HEK293 (cell line): ENCODE measurements around the gene PLEKHD1.

ENCODE experiments used
- CTCF ChIA-PET: fragments of 350-600 bp; formaldehyde crosslinking; extraction: SDS; loops from one replicate; lab custom pipeline; 2021; ENCODE audit warnings: antibody characterized with exemption; lab: Yijun Ruan, JAX
- POLR2A ChIA-PET: fragments of 300-600 bp; formaldehyde crosslinking; extraction: SDS; loops from one replicate; lab custom pipeline; 2020; ENCODE audit warnings: antibody characterized with exemption, inconsistent platforms; lab: Yijun Ruan, JAX
- H3K27ac ChIP-seq: fragments of 200-500 bp; sonication (Bioruptor generic); 2 replicates; pipeline ENCODE4 v1.5.1; 2014; ENCODE audit warnings: low read depth, low read length, control low read depth, inconsistent platforms; ENCODE audit errors: extremely low read depth
- H3K36me3 ChIP-seq, 2 experiments: fragments of 200-500 bp in 1 of 2; sonication (Bioruptor generic) in 1 of 2; 1 replicate in 1 of 2; 2 replicates in 1 of 2; pipeline ENCODE4 v1.5.1; 2014 to 2017; ENCODE audit warnings: inconsistent platforms in 2 of 2, low read length in 2 of 2; ENCODE audit not compliant: control insufficient read depth in 2 of 2, insufficient read depth in 1 of 2
- H3K4me1 ChIP-seq: fragments of 200-500 bp; sonication (Bioruptor generic); 2 replicates; pipeline ENCODE4 v1.5.1; 2014; ENCODE audit warnings: mild to moderate bottlenecking, low read length, inconsistent platforms; ENCODE audit not compliant: control insufficient read depth, insufficient read depth
- H3K4me3 ChIP-seq: 2 replicates; pipeline ENCODE4 v1.5.1; 2011; ENCODE audit warnings: low read depth, mild to moderate bottlenecking, control low read depth, low read length, moderate library complexity
- H3K9me3 ChIP-seq: fragments of 200-500 bp; sonication (Bioruptor generic); 2 replicates; pipeline ENCODE4 v1.5.1; 2014; ENCODE audit warnings: low read depth, low read length, inconsistent platforms; ENCODE audit not compliant: control insufficient read depth, insufficient read depth
- AEBP2 ChIP-seq: fragments of 450-650 bp; formaldehyde crosslinking; IDR thresholded peaks from 2 replicates; pipeline ENCODE4 v1.5.1; 2016; ENCODE audit warnings: missing biosample characterization, missing genetic modification characterization, borderline replicate concordance
- FEZF1 ChIP-seq: fragments of 450-650 bp; formaldehyde crosslinking; IDR thresholded peaks from 2 replicates; pipeline ENCODE4 v1.5.1; 2016; ENCODE audit warnings: missing biosample characterization, missing genetic modification characterization
- GLI4 ChIP-seq: fragments of 450-650 bp; formaldehyde crosslinking; IDR thresholded peaks from 2 replicates; pipeline ENCODE4 v1.5.1; 2016; ENCODE audit warnings: missing biosample characterization, missing genetic modification characterization
- HOXA7 ChIP-seq: sonication (generic); formaldehyde crosslinking; IDR thresholded peaks from 2 replicates; pipeline ENCODE4 v1.8.1; 2022; ENCODE audit warnings: missing genetic modification reagents, borderline replicate concordance
- KLF7 ChIP-seq: fragments of 450-650 bp; formaldehyde crosslinking; IDR thresholded peaks from 2 replicates; pipeline ENCODE4 v1.5.1; 2016; ENCODE audit warnings: missing biosample characterization, missing genetic modification characterization, borderline replicate concordance
- OVOL3 ChIP-seq: fragments of 450-650 bp; formaldehyde crosslinking; IDR thresholded peaks from 2 replicates; pipeline ENCODE4 v1.5.1; 2016; ENCODE audit warnings: missing biosample characterization, missing genetic modification characterization
- WT1 ChIP-seq: fragments of 450-650 bp; formaldehyde crosslinking; IDR thresholded peaks from 2 replicates; pipeline ENCODE4 v1.5.1; 2016; ENCODE audit warnings: missing biosample characterization, missing genetic modification characterization
- ZBTB26 ChIP-seq: fragments of 450-650 bp; formaldehyde crosslinking; optimal IDR thresholded peaks from 2 replicates; pipeline ENCODE3; 2016; ENCODE audit warnings: missing biosample characterization, mild to moderate bottlenecking, missing genetic modification characterization
- ZFHX2 ChIP-seq: fragments of 450-650 bp; formaldehyde crosslinking; conservative IDR thresholded peaks from 2 replicates; pipeline ENCODE4 v1.5.1; 2016; ENCODE audit warnings: missing biosample characterization, missing genetic modification characterization
- ZFP3 ChIP-seq: fragments of 450-650 bp; formaldehyde crosslinking; IDR thresholded peaks from 2 replicates; pipeline ENCODE4 v1.5.1; 2016; ENCODE audit warnings: low read depth, missing biosample characterization, missing genetic modification characterization
- ZNF112 ChIP-seq: fragments of 450-650 bp; formaldehyde crosslinking; IDR thresholded peaks from 2 replicates; pipeline ENCODE4 v1.5.0; 2017; ENCODE audit warnings: missing biosample characterization, missing genetic modification characterization
- ZNF18 ChIP-seq: fragments of 450-650 bp; formaldehyde crosslinking; IDR thresholded peaks from 2 replicates; pipeline ENCODE4 v1.5.1; 2016; ENCODE audit warnings: missing biosample characterization, missing genetic modification characterization
- ZNF292 ChIP-seq: fragments of 450-650 bp; formaldehyde crosslinking; IDR thresholded peaks from 2 replicates; pipeline ENCODE4 v1.5.1; 2016; ENCODE audit warnings: low read depth, missing biosample characterization, missing genetic modification characterization, borderline replicate concordance
- ZNF302 ChIP-seq: fragments of 450-650 bp; formaldehyde crosslinking; IDR thresholded peaks from 2 replicates; pipeline ENCODE4 v1.5.1; 2016; ENCODE audit warnings: missing biosample characterization, missing genetic modification characterization, low read depth
- ZNF423 ChIP-seq: fragments of 450-650 bp; formaldehyde crosslinking; IDR thresholded peaks from 2 replicates; pipeline ENCODE4 v1.5.1; 2016; ENCODE audit warnings: missing biosample characterization, missing genetic modification characterization
- ZNF561 ChIP-seq: fragments of 450-650 bp; IDR thresholded peaks from 2 replicates; pipeline ENCODE4 v1.5.1; 2018; ENCODE audit warnings: missing biosample characterization, missing genetic modification characterization, borderline replicate concordance
- ZNF629 ChIP-seq: fragments of 450-650 bp; formaldehyde crosslinking; IDR thresholded peaks from 2 replicates; pipeline ENCODE4 v1.5.1; 2017; ENCODE audit warnings: missing biosample characterization, missing genetic modification characterization
- ZNF677 ChIP-seq: fragments of 450-650 bp; IDR thresholded peaks from 2 replicates; pipeline ENCODE4 v1.5.0; 2018; ENCODE audit warnings: missing biosample characterization, mild to moderate bottlenecking, missing genetic modification characterization, moderate library complexity
- ZNF747 ChIP-seq: fragments of 450-650 bp; formaldehyde crosslinking; IDR thresholded peaks from 2 replicates; pipeline ENCODE4 v1.5.1; 2016; ENCODE audit warnings: missing biosample characterization, missing genetic modification characterization
- TF ChIP-seq, protein P1 (sequence below): fragments of 450-650 bp; formaldehyde crosslinking; IDR thresholded peaks from 2 replicates; pipeline ENCODE4 v1.5.1; 2017; ENCODE audit warnings: missing biosample characterization, missing genetic modification characterization
- TF ChIP-seq, protein P2 (sequence below): fragments of 450-650 bp; formaldehyde crosslinking; IDR thresholded peaks from 2 replicates; pipeline ENCODE4 v1.5.1; 2016; ENCODE audit warnings: missing biosample characterization, missing genetic modification characterization

The PLEKHD1 gene

DNA sequence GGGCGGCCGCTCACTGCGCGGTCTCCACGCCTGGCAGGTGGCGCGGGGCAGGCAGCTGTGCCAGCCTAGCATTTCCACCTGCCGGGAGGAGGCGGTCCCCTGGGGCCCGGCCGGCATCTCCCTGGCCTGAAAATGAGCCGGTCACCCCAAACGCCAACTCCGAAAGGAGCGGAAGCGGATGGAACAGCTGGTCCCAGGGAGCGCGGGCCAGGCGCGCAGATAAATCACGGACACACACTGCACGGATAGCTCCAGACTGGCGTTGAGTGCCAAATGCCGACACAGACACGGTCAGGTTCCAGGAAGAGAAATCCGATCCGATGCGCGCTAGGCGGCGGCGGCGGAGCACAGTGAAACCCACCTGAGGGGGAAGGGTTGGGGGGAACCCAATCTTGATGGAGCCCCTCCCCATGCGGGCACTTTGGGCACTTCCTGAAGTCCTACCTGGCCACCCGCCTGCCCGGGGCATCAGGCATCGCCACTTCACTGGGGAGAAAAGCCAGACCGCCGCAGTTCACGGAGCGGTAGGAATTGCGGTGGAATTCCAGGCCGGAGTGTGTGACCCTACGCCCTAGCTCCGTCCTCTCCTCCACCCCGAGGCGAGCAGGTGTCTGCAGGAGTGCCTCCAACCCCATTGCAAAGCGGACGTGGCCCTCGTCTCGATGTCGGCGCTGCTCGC is 624 bp upstream of the PLEKHD1 start (continued):
- TF ChIP-seq OVOL3 = no peak
- TF ChIP-seq, all 188 proteins: peak for 0

GRCh38 chr14:69485315-69485660 is 760 bp downstream of the PLEKHD1 start:
- Histone ChIP-seq H3K9me3 (no peaks in the 10 kb centered on the region), H3K36me3 (no peaks in the 10 kb centered on the region), H3K27ac (no peak overlapping the region), H3K4me3 (no peak overlapping the region), H3K4me1 (no peaks in the 10 kb centered on the region; the same call in 1 of the 2 replicates)
- POLR2A ChIA-PET = no interaction called here
- TF ChIP-seq ZFP3 (tag by site-specific recombination) (no peak), KLF7 (no peak), ZNF292 (no peak), ZNF747 (tag by site-specific recombination) (no peak), GLI4 (no peak), ZNF629 (tag by site-specific recombination) (no peak), ZNF18 (tag by site-specific recombination) (no peak), FEZF1 (tag by site-specific recombination) (no peak), AEBP2 (tag by site-specific recombination) (no peak), ZFHX2 (tag by site-specific recombination) (no peak), ZNF561 (no peak), ZNF112 (tag by site-specific recombination) (no peak), ZNF677 (tag by site-specific recombination) (no peak), ZNF302 (tag by site-specific recombination) (no peak), HOXA7 (CRISPR knock-in tag) (no peak), ZNF423 (tag by site-specific recombination) (no peak), WT1 (tag by site-specific recombination) (no peak), ZBTB26 (no peak)
- TF ChIP-seq, protein P1, sequence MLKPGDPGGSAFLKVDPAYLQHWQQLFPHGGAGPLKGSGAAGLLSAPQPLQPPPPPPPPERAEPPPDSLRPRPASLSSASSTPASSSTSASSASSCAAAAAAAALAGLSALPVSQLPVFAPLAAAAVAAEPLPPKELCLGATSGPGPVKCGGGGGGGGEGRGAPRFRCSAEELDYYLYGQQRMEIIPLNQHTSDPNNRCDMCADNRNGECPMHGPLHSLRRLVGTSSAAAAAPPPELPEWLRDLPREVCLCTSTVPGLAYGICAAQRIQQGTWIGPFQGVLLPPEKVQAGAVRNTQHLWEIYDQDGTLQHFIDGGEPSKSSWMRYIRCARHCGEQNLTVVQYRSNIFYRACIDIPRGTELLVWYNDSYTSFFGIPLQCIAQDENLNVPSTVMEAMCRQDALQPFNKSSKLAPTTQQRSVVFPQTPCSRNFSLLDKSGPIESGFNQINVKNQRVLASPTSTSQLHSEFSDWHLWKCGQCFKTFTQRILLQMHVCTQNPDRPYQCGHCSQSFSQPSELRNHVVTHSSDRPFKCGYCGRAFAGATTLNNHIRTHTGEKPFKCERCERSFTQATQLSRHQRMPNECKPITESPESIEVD (tag by site-specific recombination) = no peak
- TF ChIP-seq, protein P2, sequence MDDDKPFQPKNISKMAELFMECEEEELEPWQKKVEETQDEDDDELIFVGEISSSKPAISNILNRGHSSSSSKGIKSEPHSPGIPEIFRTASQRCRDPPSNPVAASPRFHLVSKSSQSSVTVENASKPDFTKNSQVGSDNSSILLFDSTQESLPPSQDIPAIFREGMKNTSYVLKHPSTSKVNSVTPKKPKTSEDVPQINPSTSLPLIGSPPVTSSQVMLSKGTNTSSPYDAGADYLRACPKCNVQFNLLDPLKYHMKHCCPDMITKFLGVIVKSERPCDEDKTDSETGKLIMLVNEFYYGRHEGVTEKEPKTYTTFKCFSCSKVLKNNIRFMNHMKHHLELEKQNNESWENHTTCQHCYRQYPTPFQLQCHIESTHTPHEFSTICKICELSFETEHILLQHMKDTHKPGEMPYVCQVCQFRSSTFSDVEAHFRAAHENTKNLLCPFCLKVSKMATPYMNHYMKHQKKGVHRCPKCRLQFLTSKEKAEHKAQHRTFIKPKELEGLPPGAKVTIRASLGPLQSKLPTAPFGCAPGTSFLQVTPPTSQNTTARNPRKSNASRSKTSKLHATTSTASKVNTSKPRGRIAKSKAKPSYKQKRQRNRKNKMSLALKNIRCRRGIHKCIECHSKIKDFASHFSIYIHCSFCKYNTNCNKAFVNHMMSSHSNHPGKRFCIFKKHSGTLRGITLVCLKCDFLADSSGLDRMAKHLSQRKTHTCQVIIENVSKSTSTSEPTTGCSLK (tag by site-specific recombination) = no peak
- CTCF ChIA-PET = interaction anchor here (0.6 to 0.7 kb wide), 3 partner anchors 33 to 618 kb away, joined by 3 to 4 read pairs (median 3); no protein-coding TSS in a partner anchor
